Erythroblast (primary cell): Measurements from ENCODE around the gene ZMAT5.

ENCODE experiments used
- DNase-seq, 2 experiments: peaks; one replicate each; lab custom pipeline; 2025; lab: John Stamatoyannopoulos, UW
- GATA1 ChIP-seq: IDR thresholded peaks from 2 replicates; pipeline ENCODE4 v1.6.1; 2011; ENCODE audit warnings: low read depth, mild to moderate bottlenecking, control low read depth, low read length, moderate library complexity
- POLR2A ChIP-seq: IDR thresholded peaks from 2 replicates; pipeline ENCODE4 v1.6.1; 2011; ENCODE audit warnings: mild to moderate bottlenecking, low read length

Gene ZMAT5

DNA sequence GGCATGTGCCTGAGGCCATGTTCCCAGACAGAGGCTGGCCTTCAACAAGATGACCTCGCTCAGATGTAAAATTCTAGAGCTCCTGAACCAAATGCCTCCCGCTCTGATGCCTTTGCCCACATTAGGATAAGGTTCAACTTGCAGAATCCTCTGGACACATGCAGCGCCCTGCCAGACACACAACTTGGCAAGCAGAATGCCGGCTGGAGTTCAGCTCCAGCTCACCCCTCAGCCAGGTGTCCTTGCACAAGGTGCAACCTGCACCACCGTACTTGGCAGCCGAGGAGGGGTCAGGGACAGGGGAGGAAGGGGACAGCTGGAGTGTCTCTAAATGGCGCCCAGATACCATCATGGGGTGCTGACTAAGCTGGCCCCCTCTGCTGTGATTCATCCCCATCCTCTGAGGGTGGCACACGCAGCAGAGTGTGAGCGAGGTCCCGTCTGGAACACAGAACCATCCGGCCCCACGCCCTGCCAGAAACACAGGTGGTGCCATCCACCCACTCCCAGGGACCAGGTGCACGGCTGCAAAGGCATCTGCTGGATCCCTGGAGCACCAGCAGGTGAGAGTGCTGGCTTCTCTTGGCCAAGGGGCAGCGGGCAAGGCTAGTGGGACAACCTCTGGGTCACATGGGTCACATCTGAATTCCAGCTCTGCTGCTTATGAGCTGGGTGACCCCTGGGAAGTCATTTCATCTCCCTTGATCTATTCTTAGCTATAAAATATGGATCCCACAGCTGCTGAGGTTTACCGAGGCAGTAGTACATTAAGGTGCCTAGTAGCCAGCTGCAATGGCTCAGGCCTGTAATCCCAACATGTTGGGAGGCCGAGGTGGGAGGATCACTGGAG lies 12.8 kb downstream of the ZMAT5 start:
- DNase-seq, result no peak
- TF ChIP-seq POLR2A (no peak), GATA1 (no peak)

- DNase-seq, result no peak
- TF ChIP-seq GATA1 (no peak), POLR2A (no peak)
These were observed 15.1 kb downstream of the ZMAT5 start for GRCh38 chr22:29751669-29752068.

DNA sequence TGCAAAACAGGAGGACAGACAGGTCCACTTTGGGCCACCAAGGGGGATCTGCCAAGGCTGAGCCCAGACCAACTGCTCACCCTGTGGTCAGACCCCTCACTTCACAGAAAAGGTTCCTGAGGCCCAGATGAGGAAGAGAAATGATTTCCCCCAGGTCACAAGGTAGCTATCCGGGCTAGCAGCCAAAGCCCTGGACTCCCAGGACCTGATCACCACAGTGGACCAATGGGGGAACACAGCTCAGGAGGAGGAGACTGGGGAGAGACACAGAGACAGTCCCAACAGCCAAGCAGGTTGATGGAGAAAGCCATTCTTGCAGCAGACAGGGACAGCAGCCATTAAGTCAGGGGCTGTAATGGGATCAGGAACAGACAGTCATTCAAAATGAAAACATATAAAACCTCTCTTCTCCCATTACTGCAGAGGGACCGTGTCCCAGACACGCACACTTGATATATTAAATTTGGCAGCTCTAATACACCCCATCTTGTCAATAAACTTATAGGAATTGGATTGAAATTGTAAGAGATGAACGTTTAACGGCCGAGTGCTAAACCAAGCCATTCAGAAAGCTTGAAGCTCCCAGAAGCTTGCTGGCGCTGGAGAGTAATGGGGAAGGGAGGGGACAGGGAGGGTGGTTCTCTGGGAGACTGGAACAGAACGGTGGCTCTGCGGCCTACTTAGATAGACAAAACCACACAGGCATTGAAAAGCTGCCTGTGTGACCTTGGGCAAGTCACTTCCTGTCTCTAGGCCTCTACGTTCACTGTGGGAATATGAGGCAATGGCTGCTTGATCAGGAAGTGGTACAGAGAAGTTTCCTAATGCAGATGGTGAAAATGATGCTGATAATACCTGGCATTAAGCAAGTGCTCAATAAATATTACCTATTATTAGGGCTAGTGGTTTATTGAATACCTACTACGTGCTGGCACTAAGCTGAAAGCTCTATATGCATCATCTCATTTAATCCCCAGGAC lies 16.0 kb downstream of the ZMAT5 start:
- DNase-seq, result no peak
- no peak for TF ChIP-seq POLR2A
- no peak for TF ChIP-seq GATA1

DNA sequence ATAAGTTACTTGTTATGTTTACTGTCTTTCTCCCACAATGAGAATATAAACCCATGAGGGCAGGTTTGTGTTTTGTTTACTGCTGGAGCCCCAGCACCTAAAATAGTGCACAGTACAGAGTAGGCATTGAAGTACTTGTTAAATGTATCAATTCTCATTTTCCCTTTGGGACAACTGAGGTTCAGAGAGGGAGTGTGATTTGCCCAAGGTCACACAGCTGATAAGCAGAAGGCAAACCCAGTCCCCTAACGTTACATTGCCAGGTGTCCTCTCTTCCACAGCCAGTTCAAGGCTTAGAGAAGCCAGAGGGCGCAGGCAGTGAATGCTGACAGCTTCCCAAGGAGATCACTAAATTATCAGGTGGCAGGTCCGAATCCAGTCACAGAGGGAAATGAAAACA lies 16.8 kb downstream of the ZMAT5 start:
- DNase-seq, result no peak
- TF ChIP-seq GATA1 (no peak), POLR2A (no peak)

DNA sequence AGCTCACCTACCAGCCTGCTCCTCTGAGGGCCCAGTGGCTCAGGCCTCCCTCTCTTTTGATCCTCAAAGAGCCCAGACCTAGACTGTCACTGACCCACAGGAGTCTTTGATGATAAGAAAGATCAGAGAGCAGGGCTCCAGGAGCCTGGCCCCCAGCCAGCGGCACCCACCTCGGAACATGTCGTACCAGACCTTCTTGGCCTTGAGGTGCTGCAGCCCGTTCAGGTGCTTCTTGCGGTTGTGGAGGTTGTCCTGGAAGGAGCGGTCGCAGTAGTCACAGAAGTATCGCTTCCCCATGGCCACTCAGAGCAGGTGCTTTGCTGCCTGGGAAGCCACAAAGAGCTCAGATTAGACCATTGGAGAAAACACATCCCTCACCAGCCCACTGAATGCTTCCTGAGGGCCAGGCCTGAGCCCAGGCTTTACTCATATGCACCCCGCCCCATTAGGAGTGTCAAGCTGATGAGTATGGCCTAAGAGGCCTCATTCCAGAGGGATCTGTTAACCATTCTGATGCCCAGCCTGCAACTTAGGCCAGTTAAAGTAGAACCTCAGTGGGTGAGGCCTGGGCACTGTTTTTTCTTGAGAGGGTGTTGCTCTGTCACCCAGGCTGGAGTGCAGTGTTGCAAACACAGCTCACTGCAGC lies 18.4 kb downstream of the ZMAT5 start:
- DNase-seq, result no peak
- TF ChIP-seq POLR2A (no peak), GATA1 (no peak)

GRCh38 chr22:29747832-29748231 lies 19.0 kb downstream of the ZMAT5 start:
- TF ChIP-seq POLR2A (no peak), GATA1 (no peak)
- no peak for DNase-seq

DNA sequence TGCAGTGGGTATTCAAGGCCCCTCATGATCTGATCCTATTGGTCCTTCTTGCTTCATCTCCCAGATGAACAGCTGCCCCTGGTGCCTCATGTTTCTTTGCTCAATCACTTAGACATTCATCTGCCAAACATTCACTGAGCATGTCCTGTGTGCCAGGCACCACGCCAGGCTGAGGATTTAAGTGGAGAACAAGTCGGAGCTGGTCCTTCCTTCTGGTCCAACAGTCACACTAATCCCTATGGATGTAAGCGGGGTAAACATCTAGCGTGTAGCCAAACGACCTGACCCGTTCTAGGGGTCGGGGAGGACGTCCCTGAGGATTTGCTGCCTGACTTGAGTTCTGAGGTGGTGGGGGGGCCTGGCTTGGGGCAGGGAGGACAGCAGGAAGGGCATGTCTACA lies 21.9 kb downstream of the ZMAT5 start:
- no peak for DNase-seq
- no peak for TF ChIP-seq POLR2A
- TF ChIP-seq GATA1, result no peak

GRCh38 chr22:29742326-29742725 lies 24.5 kb downstream of the ZMAT5 start:
- TF ChIP-seq POLR2A (no peak), GATA1 (no peak)
- no peak for DNase-seq

GRCh38 chr22:29741926-29742325 lies 24.9 kb downstream of the ZMAT5 start:
- DNase-seq, result no peak
- TF ChIP-seq GATA1 (no peak), POLR2A (no peak)

- DNase-seq, result no peak
- TF ChIP-seq GATA1, result no peak
- TF ChIP-seq POLR2A, result no peak
These were observed 26.6 kb downstream of the ZMAT5 start for GRCh38 chr22:29740216-29740615.

DNA sequence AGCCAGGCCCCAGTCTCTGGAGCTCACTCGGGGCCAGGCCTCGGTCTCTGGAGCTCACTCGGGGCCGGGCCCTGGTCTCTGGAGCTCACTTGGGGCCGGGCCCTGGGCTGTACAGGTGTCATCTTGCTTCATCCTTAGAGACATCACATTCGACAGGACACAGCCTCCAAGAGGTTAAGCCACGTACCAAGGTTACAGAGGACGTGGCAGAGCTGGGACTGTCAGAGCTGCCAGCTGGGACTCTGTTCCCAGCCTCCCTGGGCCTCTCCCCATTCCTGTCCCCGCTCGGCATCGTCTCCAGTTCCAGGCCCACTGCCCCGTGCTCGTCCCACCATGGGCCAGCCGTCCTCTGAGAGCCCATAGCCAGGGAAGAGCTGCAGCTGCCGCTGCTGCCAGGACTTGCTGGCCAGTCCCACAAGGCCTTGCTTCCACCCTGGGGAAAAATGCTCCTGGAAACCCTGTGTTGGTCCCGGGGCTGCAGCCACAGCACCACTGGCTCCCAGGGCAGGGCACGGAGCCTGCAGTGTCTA lies 27.4 kb downstream of the ZMAT5 start:
- no peak for DNase-seq
- TF ChIP-seq GATA1, result no peak
- no peak for TF ChIP-seq POLR2A

GRCh38 chr22:29738118-29738815 lies 28.5 kb downstream of the ZMAT5 start:
- no peak for DNase-seq
- TF ChIP-seq GATA1 (no peak), POLR2A (no peak)
